PFSK-1 (cell line): Measurements from ENCODE around the gene MTURN.

Experiments
- POLR2AphosphoS5 ChIP-seq: IDR thresholded peaks from 2 replicates; pipeline ENCODE4 v1.6.1; 2012; ENCODE audit warnings: low read depth, mild to moderate bottlenecking, control low read depth, low read length, moderate library complexity
- SIN3A ChIP-seq: IDR thresholded peaks from 2 replicates; pipeline ENCODE4 v1.6.1; 2012; ENCODE audit warnings: mild to moderate bottlenecking, low read length, moderate library complexity, borderline replicate concordance; ENCODE audit not compliant: insufficient read depth
- TAF1 ChIP-seq: IDR thresholded peaks from 2 replicates; pipeline ENCODE4 v1.6.1; 2012; ENCODE audit warnings: low read length, control low read depth, borderline replicate concordance; ENCODE audit not compliant: insufficient read depth
- TF ChIP-seq, protein P1 (sequence below), 2 experiments: IDR thresholded peaks; 2 replicates each; pipeline versions ENCODE4 v1.6.1 to v1.8.0; 2011 to 2012; ENCODE audit warnings: low read depth in 2 of 2, low read length in 2 of 2, control low read depth in 1 of 2, inconsistent platforms in 1 of 2, mild to moderate bottlenecking in 1 of 2, moderate library complexity in 1 of 2; ENCODE audit not compliant: insufficient read depth in 1 of 2

DNA sequence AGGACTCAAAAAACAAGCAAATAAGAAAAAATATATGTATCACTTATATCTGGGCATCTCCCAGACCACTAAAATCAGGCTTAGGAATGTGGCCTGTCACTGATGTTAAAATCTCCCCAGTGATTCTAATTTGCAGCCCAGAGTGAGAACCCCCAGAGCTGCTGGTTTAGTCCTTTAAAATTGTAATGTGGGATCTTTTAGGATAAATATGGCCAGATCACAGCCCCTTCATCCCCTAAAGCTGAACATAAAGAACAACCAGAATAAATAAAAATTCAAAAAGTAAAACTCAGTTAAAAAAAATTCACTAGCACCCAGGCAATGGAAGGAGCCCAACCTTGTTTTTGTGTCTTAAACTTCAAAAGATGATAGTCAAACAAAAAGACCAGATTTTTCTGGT is 46.4 kb upstream of the MTURN start:
- no peak for TF ChIP-seq SIN3A
- TF ChIP-seq, protein P1, sequence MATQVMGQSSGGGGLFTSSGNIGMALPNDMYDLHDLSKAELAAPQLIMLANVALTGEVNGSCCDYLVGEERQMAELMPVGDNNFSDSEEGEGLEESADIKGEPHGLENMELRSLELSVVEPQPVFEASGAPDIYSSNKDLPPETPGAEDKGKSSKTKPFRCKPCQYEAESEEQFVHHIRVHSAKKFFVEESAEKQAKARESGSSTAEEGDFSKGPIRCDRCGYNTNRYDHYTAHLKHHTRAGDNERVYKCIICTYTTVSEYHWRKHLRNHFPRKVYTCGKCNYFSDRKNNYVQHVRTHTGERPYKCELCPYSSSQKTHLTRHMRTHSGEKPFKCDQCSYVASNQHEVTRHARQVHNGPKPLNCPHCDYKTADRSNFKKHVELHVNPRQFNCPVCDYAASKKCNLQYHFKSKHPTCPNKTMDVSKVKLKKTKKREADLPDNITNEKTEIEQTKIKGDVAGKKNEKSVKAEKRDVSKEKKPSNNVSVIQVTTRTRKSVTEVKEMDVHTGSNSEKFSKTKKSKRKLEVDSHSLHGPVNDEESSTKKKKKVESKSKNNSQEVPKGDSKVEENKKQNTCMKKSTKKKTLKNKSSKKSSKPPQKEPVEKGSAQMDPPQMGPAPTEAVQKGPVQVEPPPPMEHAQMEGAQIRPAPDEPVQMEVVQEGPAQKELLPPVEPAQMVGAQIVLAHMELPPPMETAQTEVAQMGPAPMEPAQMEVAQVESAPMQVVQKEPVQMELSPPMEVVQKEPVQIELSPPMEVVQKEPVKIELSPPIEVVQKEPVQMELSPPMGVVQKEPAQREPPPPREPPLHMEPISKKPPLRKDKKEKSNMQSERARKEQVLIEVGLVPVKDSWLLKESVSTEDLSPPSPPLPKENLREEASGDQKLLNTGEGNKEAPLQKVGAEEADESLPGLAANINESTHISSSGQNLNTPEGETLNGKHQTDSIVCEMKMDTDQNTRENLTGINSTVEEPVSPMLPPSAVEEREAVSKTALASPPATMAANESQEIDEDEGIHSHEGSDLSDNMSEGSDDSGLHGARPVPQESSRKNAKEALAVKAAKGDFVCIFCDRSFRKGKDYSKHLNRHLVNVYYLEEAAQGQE (IDR thresholded peaks at IDR 0.05; ENCODE audit: insufficient read depth in 1 of 2, low read depth in 2 of 2, low read length in 2 of 2), result no peak
- TF ChIP-seq TAF1, result no peak
- no peak for TF ChIP-seq POLR2AphosphoS5
